ENCODE results near the gene AAMDC. TPM values are rescaled to one million over a fixed set of nuclear protein-coding genes. Genes with fewer than 3 reads are reported as not detected.

The AAMDC gene
- total RNA-seq = 1 to 10 TPM; 2.7 to 5.2 TPM
- 2.3 to 4.3 reads per million in 2 donors for total RNA-seq

DNA sequence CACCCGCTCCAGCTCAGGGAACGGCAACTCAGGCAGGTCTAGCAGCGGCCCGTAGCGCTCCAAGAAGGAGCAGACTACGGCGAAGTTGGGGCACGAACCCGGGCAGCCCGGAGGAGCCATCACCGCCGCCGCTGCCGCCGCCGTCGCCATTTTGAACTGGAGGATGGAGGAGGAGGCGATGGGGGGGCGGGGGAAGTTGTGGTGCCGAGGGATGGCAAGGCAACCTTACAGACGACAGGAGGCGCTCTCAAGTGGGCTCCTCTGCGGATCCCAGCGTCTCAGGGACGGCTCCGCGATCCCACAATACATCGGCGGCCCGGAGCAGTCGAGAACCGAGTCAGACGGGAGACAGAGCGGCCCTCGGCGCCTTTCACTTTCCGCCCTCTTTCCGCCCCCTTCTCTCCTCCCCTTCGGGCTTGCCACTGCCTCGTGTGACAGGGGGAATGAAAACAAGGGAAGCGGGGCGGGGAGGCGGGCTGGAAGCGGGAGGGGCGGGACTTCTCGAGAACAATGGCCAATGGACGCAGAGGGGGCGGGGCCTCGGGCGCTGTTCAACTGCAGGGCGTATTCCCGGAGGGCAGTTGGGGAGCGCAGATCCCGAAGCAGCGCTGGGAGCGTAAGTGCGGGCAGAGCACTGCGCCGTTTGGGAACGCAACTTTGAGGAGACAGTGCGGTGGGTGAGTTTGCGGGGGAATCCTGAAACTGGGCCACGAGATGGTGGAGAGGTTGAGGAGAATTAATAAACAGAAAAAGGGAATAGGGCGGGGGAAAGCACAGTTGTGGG lies at the start of gene AAMDC, which contains the start of gene RSF1:
Gene AAMDC (plus strand): TSS at position 580 of the 784 bp plus-strand sequence. CDS start 21,353 bp downstream, outside the sequence.
Gene RSF1 (minus strand): TSS at position 158 of the 784 bp plus-strand sequence. CDS start 8 bp downstream, at position 150.
- DNase-seq (peak; percentile 88 to 97 (median 97)), ATAC-seq (peak; percentile 87)
- peaks cover 8% of the 10 kb centered on the region for H3K36me3 Mint-ChIP-seq (ENCODE audit: low read depth)
- H3K9me3 ChIP-seq (ENCODE audit: control insufficient read depth, low read length, poor library complexity, severe bottlenecking) = no peaks in the 10 kb centered on the region
- H3K27me3 Mint-ChIP-seq = no peaks in the 10 kb centered on the region
- peak within 1 kb of the TSS; percentile 98 for H3K27ac Mint-ChIP-seq
- peak within 1 kb of the TSS; percentile 100 for H3K4me3 Mint-ChIP-seq
- H3K4me1 Mint-ChIP-seq = peaks cover 41% of the 10 kb centered on the region

DNA sequence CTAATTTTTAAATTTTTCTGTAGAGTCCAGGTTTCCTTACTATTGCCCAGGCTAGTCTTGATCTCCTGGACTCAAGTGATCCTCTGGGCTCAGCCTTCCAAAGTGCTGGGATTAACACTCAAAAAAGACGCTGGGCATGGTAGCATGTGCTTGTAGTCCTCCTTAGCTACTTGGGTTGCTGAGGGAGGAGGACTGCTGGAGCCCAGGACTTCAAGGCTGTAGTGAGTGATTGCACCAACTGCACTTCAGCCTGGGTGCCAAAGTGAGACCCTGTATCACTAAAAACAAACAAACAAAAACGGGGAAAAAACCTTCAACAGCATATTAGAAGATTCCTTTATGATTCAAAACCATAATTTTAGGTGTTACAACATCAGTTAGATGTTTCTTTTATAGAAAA lies 45.0 kb upstream of the AAMDC start:
- no peak for DNase-seq
- ATAC-seq = no peak
- H3K27ac Mint-ChIP-seq = no peak overlapping the region
- no peaks in the 10 kb centered on the region for H3K36me3 Mint-ChIP-seq (ENCODE audit: low read depth)
- H3K27me3 Mint-ChIP-seq = no peaks in the 10 kb centered on the region
- H3K4me3 Mint-ChIP-seq = no peak overlapping the region
- H3K9me3 ChIP-seq (ENCODE audit: control insufficient read depth, low read length, poor library complexity, severe bottlenecking) = no peaks in the 10 kb centered on the region
- H3K4me1 Mint-ChIP-seq = peaks cover 40% of the 10 kb centered on the region

DNA sequence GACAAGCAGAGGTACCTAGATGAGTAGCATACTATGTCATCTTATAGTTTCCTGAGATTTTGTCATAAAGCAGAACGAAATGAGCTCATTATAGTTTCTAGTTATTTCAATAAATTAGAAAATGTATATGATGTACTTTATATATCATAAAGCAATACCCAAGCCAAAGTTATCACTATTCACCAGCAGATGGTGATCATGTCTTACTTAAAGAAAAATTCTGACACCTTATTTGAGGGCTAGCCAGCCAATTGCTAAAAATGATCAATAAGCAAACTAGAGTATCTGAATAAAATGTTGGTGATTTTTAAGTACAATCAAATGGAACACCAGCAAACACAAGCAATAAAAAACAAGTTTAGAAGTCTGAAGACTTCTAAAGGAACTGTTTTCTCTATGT lies 44.5 kb upstream of the AAMDC start:
- ATAC-seq (no peak), DNase-seq (no peak)
- Mint-ChIP-seq H3K4me1 (peaks cover 35% of the 10 kb centered on the region), H3K27ac (no peak overlapping the region), H3K4me3 (no peak overlapping the region), H3K27me3 (no peaks in the 10 kb centered on the region), H3K36me3 (ENCODE audit: low read depth) (no peaks in the 10 kb centered on the region)
- no peaks in the 10 kb centered on the region for H3K9me3 ChIP-seq (ENCODE audit: control insufficient read depth, low read length, poor library complexity, severe bottlenecking)

DNA sequence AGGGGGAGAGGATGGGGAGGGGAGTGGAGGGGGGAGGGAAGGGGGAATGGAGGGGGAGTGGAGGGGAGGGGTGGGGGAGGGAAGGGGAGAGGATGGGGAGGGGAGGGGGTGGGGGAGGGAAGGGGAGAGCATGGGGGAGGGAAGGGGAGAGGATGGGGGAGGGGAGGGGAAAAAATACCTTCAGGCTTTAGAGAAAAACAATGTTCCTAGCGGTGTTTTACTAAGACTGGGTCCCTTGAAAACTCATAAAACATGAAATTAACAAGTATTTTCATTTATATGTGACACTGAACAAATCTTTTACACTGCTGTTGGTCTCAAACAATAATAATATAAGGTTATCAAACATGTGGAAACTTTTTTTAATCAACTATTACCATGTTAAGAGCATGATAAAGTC lies 42.8 kb upstream of the AAMDC start:
- Mint-ChIP-seq H3K36me3 (ENCODE audit: low read depth) (no peaks in the 10 kb centered on the region), H3K4me1 (peaks cover 27% of the 10 kb centered on the region), H3K4me3 (no peak overlapping the region), H3K27ac (peak overlapping the region; percentile 41), H3K27me3 (no peaks in the 10 kb centered on the region)
- no peaks in the 10 kb centered on the region for H3K9me3 ChIP-seq (ENCODE audit: control insufficient read depth, low read length, poor library complexity, severe bottlenecking)
- DNase-seq (no peak), ATAC-seq (no peak)

DNA sequence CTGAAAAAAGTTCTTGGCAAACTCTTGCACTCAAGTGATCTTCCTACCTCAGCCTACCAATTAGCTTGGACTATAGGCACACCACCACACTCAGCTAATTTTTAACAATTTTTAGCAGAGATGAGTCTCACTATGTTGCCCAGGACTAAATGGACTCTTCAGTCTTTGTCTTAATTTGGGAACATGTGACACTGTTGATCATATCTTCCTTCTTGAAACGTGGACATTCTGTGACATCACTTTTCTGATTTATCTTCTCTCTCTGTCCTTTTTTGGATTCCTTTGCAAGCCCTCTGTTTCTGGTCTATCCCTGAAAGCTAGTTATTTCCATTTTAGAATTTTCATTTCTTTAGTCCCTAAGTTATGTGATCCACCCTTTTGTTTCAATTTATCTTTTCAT lies 42.4 kb upstream of the AAMDC start:
- H3K4me3 Mint-ChIP-seq = no peak overlapping the region
- DNase-seq (no peak), ATAC-seq (no peak)
- H3K27ac Mint-ChIP-seq = peak overlapping the region; percentile 41
- no peaks in the 10 kb centered on the region for H3K27me3 Mint-ChIP-seq
- H3K9me3 ChIP-seq (ENCODE audit: control insufficient read depth, low read length, poor library complexity, severe bottlenecking) = no peaks in the 10 kb centered on the region
- no peaks in the 10 kb centered on the region for H3K36me3 Mint-ChIP-seq (ENCODE audit: low read depth)
- peaks cover 27% of the 10 kb centered on the region for H3K4me1 Mint-ChIP-seq

DNA sequence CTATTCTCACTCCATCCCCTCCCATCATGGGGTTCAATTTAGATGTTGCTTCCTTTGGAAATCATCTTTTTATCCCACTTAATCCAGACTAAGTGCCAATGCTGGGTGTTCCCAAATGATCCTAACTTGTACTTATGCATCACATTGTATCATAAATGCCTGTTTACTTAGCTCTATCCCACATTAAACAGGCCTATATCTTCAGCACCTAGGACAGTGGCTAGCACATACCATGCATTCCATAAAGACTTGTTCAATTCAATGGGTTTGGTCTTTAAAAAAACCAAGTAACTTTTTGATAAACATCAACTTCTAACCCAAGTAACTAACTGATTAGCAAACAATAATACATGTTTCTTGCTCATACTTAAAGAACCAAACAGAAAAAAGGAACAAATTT lies 41.0 kb upstream of the AAMDC start:
- Mint-ChIP-seq H3K4me3 (no peak overlapping the region), H3K4me1 (peaks cover 29% of the 10 kb centered on the region), H3K27me3 (no peaks in the 10 kb centered on the region), H3K27ac (no peak overlapping the region), H3K36me3 (ENCODE audit: low read depth) (no peaks in the 10 kb centered on the region)
- ATAC-seq (no peak), DNase-seq (no peak)
- no peaks in the 10 kb centered on the region for H3K9me3 ChIP-seq (ENCODE audit: control insufficient read depth, low read length, poor library complexity, severe bottlenecking)

DNA sequence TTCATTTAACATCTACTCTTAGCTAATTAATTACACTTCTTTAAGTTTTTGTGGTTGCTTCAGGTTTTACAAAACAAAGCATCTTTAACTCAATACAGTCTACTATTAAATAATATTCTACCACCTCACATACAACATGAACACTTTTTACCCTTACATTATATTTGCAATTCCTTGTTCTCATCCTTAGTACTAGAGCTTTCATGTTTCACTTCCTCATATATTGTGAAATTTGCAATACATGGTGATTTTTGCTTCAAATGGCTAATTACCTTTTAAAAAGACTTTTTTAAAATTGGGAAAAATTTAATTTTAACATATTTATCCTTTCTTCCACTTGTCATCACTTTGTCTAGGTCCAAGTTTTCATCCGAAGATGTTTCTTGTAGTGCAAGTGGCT lies 37.9 kb upstream of the AAMDC start:
- DNase-seq (no peak), ATAC-seq (no peak)
- Mint-ChIP-seq H3K4me3 (no peak overlapping the region), H3K27ac (no peak overlapping the region), H3K27me3 (no peaks in the 10 kb centered on the region), H3K36me3 (ENCODE audit: low read depth) (peaks cover 2% of the 10 kb centered on the region), H3K4me1 (peaks cover 33% of the 10 kb centered on the region)
- no peaks in the 10 kb centered on the region for H3K9me3 ChIP-seq (ENCODE audit: control insufficient read depth, low read length, poor library complexity, severe bottlenecking)

DNA sequence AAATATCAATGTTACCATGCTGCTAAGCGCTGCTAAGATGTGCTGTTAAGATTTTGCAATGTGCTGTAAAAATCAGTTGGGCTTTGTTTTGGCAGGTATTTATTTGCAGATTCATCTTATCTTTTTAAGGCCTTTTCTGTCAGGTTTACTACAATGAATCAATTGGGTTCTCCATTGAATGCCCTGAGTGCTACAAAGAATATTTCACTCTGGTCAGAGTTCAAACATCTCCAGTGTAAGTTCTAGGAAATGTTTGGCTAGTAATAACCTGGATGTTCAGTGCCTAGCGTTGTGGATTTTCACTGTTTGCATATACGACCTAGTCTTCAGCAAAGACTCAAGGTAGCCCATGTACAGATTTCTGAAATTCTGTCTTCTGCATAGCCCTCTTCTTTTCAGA lies 36.4 kb upstream of the AAMDC start:
- DNase-seq (no peak), ATAC-seq (no peak)
- Mint-ChIP-seq H3K36me3 (ENCODE audit: low read depth) (peaks cover 2% of the 10 kb centered on the region), H3K27me3 (no peaks in the 10 kb centered on the region), H3K27ac (peak overlapping the region; percentile 27), H3K4me1 (peaks cover 37% of the 10 kb centered on the region), H3K4me3 (no peak overlapping the region)
- no peaks in the 10 kb centered on the region for H3K9me3 ChIP-seq (ENCODE audit: control insufficient read depth, low read length, poor library complexity, severe bottlenecking)

DNA sequence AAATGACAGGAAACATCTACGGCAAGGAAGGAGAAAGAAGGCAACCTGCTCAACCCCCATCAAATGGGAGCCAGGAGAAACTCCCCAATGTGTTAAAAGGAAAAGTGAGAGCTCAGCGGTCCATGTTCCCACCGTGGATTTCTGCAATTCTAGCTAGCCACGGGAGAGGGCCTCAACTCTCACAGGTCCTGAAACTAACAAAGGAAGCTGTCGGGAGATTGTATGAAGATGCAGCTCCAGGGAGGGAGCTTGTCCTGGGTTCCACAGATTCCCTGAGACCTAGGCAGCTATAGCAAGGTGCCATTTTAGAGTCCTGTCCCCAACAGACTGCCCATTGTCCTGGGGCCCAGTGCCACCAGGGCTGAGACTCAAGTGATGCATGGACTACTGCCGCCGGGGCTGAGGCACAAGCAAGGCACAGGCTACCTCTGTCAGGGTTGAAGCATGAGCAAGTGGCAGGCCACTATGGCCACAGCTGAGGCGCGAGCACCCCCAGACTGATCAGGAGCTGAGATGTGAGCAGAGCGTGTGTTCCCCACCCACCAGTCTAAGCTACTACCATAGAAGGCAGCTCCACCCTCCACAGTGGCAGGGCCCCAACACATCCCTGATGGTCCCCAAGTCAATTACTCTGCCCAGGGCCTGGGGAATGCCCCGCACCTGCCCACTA lies 31.7 kb upstream of the AAMDC start:
- H3K27ac Mint-ChIP-seq = peak overlapping the region; percentile 46
- no peak for DNase-seq
- no peaks in the 10 kb centered on the region for H3K27me3 Mint-ChIP-seq
- peaks cover 2% of the 10 kb centered on the region for H3K36me3 Mint-ChIP-seq (ENCODE audit: low read depth)
- ATAC-seq = no peak
- peaks cover 51% of the 10 kb centered on the region for H3K4me1 Mint-ChIP-seq
- no peak overlapping the region for H3K4me3 Mint-ChIP-seq
- no peaks in the 10 kb centered on the region for H3K9me3 ChIP-seq (ENCODE audit: control insufficient read depth, low read length, poor library complexity, severe bottlenecking)

DNA sequence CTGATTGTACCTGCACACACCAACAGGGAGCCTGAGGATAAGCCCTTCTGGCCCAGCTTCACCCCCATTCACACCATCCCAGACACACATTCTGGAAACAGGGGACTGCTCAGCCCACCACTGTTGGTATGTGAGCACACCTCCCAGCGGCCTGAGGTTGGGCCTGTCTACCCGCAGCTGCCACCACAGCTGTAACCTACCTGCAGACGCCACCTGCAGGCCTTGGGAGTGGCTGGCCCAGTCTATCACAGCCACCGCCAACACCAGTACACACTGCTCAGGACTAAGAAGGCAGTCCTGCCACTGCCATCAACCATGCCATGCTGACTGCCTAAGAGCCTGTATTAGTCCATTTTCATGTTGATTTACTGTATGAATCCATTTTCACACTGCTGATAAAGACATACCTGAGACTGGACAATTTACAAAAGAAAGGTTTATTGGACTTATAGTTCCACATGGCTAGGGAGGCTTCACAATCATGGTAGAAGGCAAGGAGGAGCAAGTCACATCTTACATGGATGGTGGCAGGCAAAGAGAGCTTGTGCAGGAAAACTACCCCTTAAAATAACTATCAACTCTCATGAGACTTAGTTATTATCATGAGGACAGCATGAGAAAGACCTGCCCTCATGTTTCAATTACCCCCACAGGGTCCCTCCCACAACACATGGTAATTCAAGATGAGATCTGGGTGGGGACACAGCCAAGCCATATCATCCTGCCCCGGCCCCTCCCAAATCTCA lies 31.0 kb upstream of the AAMDC start:
- H3K27me3 Mint-ChIP-seq = no peaks in the 10 kb centered on the region
- H3K36me3 Mint-ChIP-seq (ENCODE audit: low read depth) = peaks cover 2% of the 10 kb centered on the region
- H3K4me3 Mint-ChIP-seq = no peak overlapping the region
- peaks cover 53% of the 10 kb centered on the region for H3K4me1 Mint-ChIP-seq
- ATAC-seq (no peak), DNase-seq (no peak)
- no peak overlapping the region for H3K27ac Mint-ChIP-seq
- no peaks in the 10 kb centered on the region for H3K9me3 ChIP-seq (ENCODE audit: control insufficient read depth, low read length, poor library complexity, severe bottlenecking)

DNA sequence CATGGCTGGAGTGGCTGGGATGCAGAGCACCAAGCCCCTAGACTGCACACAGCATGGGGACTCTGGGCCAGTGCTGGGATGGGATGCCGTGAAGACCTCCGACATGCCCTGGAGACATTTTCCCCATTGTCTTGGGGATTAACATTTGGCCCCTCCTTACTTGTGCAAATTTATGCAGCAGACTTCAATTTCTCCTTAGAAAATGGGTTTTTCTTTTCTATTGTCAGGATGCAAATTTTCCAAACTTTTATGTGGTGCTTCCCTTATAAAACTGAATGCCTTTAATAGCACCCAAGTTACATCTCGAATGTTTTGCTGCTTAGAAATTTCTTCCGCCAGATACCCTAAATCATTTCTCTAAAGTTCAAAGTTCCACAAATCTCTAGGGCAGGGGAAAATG lies 29.6 kb upstream of the AAMDC start:
- Mint-ChIP-seq H3K27me3 (no peaks in the 10 kb centered on the region), H3K4me1 (peaks cover 62% of the 10 kb centered on the region), H3K4me3 (no peak overlapping the region), H3K36me3 (ENCODE audit: low read depth) (peaks cover 2% of the 10 kb centered on the region), H3K27ac (no peak overlapping the region)
- DNase-seq = no peak
- H3K9me3 ChIP-seq (ENCODE audit: control insufficient read depth, low read length, poor library complexity, severe bottlenecking) = no peaks in the 10 kb centered on the region
- no peak for ATAC-seq

DNA sequence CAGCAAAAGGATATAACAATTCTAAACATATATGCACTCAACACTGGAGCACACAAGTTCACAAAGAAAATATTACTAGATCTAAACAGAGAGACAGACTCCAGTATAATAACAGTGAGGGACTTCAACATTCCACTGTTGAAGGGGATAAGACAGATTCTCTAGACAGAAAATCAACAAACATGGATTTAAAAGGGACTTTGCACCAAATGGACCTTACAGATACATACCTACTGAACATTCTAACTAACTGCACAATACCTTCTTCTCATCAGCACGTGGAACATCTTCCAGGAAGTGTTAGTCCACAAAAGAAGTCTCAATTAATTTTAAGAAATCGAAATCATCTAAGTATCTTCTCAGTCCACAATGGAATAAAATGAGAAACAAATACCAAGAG lies 27.0 kb upstream of the AAMDC start:
- ATAC-seq (no peak), DNase-seq (no peak)
- peaks cover 2% of the 10 kb centered on the region for H3K36me3 Mint-ChIP-seq (ENCODE audit: low read depth)
- H3K27me3 Mint-ChIP-seq = no peaks in the 10 kb centered on the region
- H3K9me3 ChIP-seq (ENCODE audit: control insufficient read depth, low read length, poor library complexity, severe bottlenecking) = no peaks in the 10 kb centered on the region
- H3K27ac Mint-ChIP-seq = no peak overlapping the region
- H3K4me1 Mint-ChIP-seq = peaks cover 57% of the 10 kb centered on the region
- H3K4me3 Mint-ChIP-seq = no peak overlapping the region

DNA sequence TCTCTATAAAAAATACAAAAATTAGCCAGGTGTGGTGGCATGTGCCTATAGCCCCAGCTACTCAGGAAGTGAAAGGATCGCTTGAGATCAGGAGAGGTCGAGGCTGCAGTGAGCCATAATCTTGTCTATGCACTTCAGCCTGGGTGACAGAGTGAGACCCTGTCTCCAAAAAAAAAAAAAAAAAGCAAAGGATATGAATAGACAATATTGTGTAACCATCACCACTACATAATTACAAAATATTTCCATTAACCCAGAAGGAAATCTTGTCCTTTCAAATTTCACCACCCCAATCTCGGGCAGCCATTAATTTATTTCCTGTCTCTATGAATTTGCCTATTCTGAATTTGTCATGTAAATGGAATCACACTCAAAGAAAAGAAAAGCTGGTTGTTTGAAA lies 21.6 kb upstream of the AAMDC start:
- no peaks in the 10 kb centered on the region for H3K9me3 ChIP-seq (ENCODE audit: control insufficient read depth, low read length, poor library complexity, severe bottlenecking)
- H3K27me3 Mint-ChIP-seq = no peaks in the 10 kb centered on the region
- H3K4me3 Mint-ChIP-seq = no peak overlapping the region
- ATAC-seq (no peak), DNase-seq (no peak)
- no peak overlapping the region for H3K27ac Mint-ChIP-seq
- H3K36me3 Mint-ChIP-seq (ENCODE audit: low read depth) = peaks cover 2% of the 10 kb centered on the region
- H3K4me1 Mint-ChIP-seq = peaks cover 54% of the 10 kb centered on the region

Data from T-helper 17 cell (primary cell).